Esophagus muscularis mucosa (tissue), 3 donors: Measurements from ENCODE around the gene LRRC4C.

Source experiments
- CTCF ChIP-seq, 3 experiments: fragments of 200-600 bp in 2 of 3; fragments of 450-650 bp in 1 of 3; sonication (generic) in 2 of 3; IDR thresholded peaks; one replicate each; pipeline ENCODE4 v1.5.1; 2017 to 2019; ENCODE audit warnings: antibody characterized with exemption in 3 of 3, mild to moderate bottlenecking in 2 of 3, moderate library complexity in 1 of 3
- EP300 ChIP-seq: sonication (generic); formaldehyde crosslinking; IDR thresholded peaks from one replicate; pipeline ENCODE4 v1.6.1; 2017; ENCODE audit warnings: antibody characterized with exemption

DNA sequence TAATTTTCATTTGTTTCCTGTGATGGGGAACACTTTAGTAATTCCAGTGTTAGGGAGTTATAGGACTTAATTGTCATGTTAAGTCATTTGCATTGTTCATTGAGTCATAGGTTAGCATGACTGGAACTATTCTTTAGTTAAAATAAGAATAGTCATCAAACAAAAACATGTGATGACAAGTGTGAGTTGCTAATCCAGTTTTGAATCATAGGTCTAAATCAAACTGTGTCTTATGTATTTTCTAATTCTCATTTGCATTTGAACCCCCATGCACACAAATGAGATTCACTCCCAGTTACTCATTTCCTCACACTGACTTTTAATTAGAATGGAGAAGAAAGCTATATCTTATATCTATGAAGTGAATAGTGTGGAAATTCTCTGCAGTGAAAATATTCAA, 405.6 kb downstream of the LRRC4C start:
- TF ChIP-seq CTCF (IDR thresholded peaks at IDR 0.05) (no peak), EP300 (no peak)
